Measurements from ENCODE around the gene KIAA0753.

KIAA0753 gene

GRCh38 chr17:6542577-6542976 lies 97.9 kb downstream of the KIAA0753 start:
- no peaks in the 10 kb centered on the region for H3K36me3 ChIP-seq (ENCODE audit: insufficient read depth, low read length)

DNA sequence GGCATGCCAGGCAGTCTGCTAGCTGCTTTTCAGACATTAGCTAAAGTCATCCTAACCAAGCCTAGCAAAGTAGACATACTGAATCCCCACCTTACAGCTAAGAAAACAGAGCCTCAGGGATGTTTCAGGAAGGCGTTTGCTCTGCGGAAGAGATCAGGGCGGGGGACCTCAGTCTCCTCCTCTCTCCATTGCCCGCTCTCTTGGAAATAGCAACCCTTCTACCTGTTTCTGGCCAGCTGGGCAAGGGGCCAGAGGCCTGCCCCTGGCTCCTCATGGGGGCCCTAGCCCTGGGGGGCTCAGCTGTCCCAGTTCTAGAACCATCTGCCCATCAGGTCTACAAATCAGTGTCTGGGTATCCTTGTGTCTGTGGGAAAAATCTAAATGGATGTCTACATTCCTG lies 98.6 kb downstream of the KIAA0753 start:
- H3K4me1 ChIP-seq (ENCODE audit: insufficient read depth, low read length), result peaks cover 13% of the 10 kb centered on the region
- H3K27me3 ChIP-seq (ENCODE audit: insufficient read depth, low read length), result no peaks in the 10 kb centered on the region
- no peak overlapping the region for H3K27ac ChIP-seq (ENCODE audit: low read depth, low read length)
- no peak overlapping the region for H3K9ac ChIP-seq (ENCODE audit: low read depth, low read length)
- H3K4me3 ChIP-seq (ENCODE audit: low read length), result no peak overlapping the region
- H3K9me3 ChIP-seq (ENCODE audit: insufficient read depth, low read depth, low read length), result peaks cover 6% of the 10 kb centered on the region; the same call in 1 of the 2 replicates
- WGBS, result 75% methylated on average over 4 of the region's 4 CpGs
- H3K36me3 ChIP-seq (ENCODE audit: insufficient read depth, low read length), result no peaks in the 10 kb centered on the region

More at GRCh38 chr17:6542577-6542976, 97.9 kb downstream of the KIAA0753 start:
- peaks cover 13% of the 10 kb centered on the region for H3K4me1 ChIP-seq (ENCODE audit: insufficient read depth, low read length)
- H3K9me3 ChIP-seq (ENCODE audit: insufficient read depth, low read depth, low read length), result peaks cover 6% of the 10 kb centered on the region; the same call in 1 of the 2 replicates
- H3K9ac ChIP-seq (ENCODE audit: low read depth, low read length), result no peak overlapping the region
- no peak overlapping the region for H3K4me3 ChIP-seq (ENCODE audit: low read length)
- H3K27me3 ChIP-seq (ENCODE audit: insufficient read depth, low read length), result no peaks in the 10 kb centered on the region
- no peak overlapping the region for H3K27ac ChIP-seq (ENCODE audit: low read depth, low read length)
- 84% methylated on average over 4 of the region's 4 CpGs for WGBS

DNA sequence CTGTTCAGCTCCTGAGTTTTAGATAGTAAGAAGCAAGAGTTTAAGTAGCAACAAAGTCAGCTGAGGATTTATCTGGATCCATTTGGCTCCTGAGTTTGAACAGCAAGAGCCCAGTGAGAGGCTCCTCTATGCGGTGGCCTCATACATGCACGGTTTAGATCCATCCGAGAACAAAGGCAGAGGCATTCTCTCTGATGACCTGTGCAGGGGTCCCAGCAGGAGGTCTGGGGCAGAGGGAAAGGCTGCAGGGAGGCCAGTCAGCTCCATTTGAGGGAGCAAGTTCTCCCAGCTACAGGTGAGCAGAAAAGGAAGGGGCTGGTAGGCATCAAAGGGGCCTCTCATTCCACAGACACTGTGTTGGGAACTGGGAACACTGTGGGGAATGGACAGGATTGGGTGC lies 100.6 kb downstream of the KIAA0753 start:
- 38% methylated on average over 3 of the region's 3 CpGs for WGBS

DNA sequence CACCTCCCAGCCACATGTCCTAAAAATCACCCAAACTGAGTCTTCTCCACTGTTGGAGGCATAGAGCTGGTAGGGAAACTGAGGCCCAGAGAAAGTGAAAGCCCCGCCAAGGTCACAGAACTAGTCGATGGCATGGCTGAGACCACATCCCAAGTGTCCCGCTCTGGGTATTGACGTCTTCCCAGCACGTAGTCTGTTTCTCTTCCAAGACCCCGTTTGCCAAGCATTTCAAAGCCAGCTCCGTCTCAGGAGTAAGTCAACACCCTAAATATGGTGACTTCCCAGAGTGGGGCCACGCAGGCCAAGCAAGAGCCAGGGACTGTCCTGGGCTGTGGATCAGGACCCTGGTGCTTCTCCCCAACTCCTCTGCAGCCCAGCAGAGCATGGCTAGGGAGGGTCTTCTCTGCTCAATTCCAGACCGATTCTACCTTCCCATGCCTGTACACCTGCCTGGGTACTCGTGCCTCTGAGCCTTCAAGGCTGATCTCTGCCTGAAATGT lies 103.9 kb downstream of the KIAA0753 start:
- H3K4me1 ChIP-seq (ENCODE audit: insufficient read depth, low read length), result peaks cover 7% of the 10 kb centered on the region
- peaks cover 6% of the 10 kb centered on the region; the same call in 1 of the 2 replicates for H3K9me3 ChIP-seq (ENCODE audit: insufficient read depth, low read depth, low read length)
- 93% methylated on average over 10 of the region's 10 CpGs for WGBS
- H3K4me3 ChIP-seq (ENCODE audit: low read length), result no peak overlapping the region
- no peak overlapping the region for H3K27ac ChIP-seq (ENCODE audit: low read depth, low read length)
- H3K27me3 ChIP-seq (ENCODE audit: insufficient read depth, low read length), result no peaks in the 10 kb centered on the region
- H3K36me3 ChIP-seq (ENCODE audit: insufficient read depth, low read length), result no peaks in the 10 kb centered on the region
- no peak overlapping the region for H3K9ac ChIP-seq (ENCODE audit: low read depth, low read length)

More for the DNA sequence above, 100.6 kb downstream of the KIAA0753 start:
- H3K9ac ChIP-seq (ENCODE audit: low read depth, low read length), result no peak overlapping the region
- peaks cover 11% of the 10 kb centered on the region for H3K4me1 ChIP-seq (ENCODE audit: insufficient read depth, low read length)
- no peaks in the 10 kb centered on the region for H3K27me3 ChIP-seq (ENCODE audit: insufficient read depth, low read length)
- no peak overlapping the region for H3K27ac ChIP-seq (ENCODE audit: low read depth, low read length)
- peaks cover 6% of the 10 kb centered on the region; the same call in 1 of the 2 replicates for H3K9me3 ChIP-seq (ENCODE audit: insufficient read depth, low read depth, low read length)
- H3K4me3 ChIP-seq (ENCODE audit: low read length), result no peak overlapping the region
- H3K36me3 ChIP-seq (ENCODE audit: insufficient read depth, low read length), result no peaks in the 10 kb centered on the region

DNA sequence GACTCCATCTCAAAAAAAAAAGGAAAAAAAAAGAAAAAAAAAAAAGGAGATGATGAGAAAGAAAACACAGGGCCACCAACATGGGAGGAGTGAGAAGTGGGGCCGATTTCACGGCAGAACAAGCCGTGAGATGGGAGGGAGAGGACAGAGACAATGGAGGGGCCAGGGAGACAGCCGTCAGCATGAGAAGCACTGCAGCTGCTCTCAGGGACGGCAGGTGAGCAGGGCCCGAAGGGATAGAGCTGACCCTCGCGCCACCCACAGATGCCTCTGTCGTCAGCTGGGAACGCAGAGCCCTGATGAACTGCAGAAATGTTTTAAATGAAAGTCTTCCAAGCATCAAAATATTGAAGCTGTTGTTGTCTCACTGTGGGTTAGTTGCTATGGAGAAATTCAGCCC lies 104.5 kb downstream of the KIAA0753 start:
- H3K9me3 ChIP-seq (ENCODE audit: insufficient read depth, low read depth, low read length), result peaks cover 6% of the 10 kb centered on the region; the same call in 1 of the 2 replicates
- H3K9ac ChIP-seq (ENCODE audit: low read depth, low read length), result no peak overlapping the region
- no peaks in the 10 kb centered on the region for H3K36me3 ChIP-seq (ENCODE audit: insufficient read depth, low read length)
- no peaks in the 10 kb centered on the region for H3K27me3 ChIP-seq (ENCODE audit: insufficient read depth, low read length)
- H3K4me3 ChIP-seq (ENCODE audit: low read length), result no peak overlapping the region
- peaks cover 7% of the 10 kb centered on the region for H3K4me1 ChIP-seq (ENCODE audit: insufficient read depth, low read length)
- no peak overlapping the region for H3K27ac ChIP-seq (ENCODE audit: low read depth, low read length)
- 90% methylated on average over 10 of the region's 10 CpGs for WGBS

DNA sequence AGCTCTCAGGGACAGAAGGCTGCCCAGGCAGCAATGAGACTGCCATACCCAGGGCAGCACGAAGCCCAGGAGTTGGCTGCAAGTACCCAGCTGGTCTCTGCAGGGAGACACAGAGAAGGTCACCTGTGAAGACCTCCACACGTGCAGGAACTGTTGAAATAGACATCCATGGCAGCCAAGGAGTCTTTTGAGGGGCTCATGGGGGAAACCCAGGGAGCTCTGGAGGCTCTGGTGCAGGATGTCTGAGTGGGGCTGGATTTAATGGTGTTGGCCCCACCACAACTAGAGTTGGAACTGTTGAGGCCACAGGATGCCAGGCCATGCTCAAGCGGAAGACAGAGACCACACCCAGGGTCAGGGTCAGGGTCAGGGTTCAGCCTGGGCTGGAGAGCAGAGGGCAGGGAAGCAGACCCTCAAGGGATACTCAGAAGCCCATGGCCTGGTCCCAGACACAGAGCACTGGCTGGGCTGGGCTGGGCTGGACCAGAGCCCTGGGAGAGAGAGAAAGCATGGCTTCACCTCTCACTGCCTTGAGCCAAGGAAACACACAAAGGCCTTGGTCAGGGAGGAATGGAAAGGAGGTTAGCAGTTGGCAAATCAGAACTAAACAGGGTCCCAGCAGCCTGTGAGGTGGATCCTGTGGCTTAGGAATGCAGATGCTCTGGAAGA lies 105.5 kb downstream of the KIAA0753 start:
- H3K4me3 ChIP-seq (ENCODE audit: low read length), result no peak overlapping the region
- peaks cover 6% of the 10 kb centered on the region; the same call in 1 of the 2 replicates for H3K9me3 ChIP-seq (ENCODE audit: insufficient read depth, low read depth, low read length)
- 89% methylated on average over 3 of the region's 3 CpGs for WGBS

GRCh38 chr17:6532441-6532885 lies 108.0 kb downstream of the KIAA0753 start:
- Histone ChIP-seq H3K4me1 (ENCODE audit: insufficient read depth, low read length) (peaks cover 9% of the 10 kb centered on the region), H3K27me3 (ENCODE audit: insufficient read depth, low read length) (no peaks in the 10 kb centered on the region), H3K27ac (ENCODE audit: low read depth, low read length) (no peak overlapping the region), H3K9ac (ENCODE audit: low read depth, low read length) (no peak overlapping the region), H3K9me3 (ENCODE audit: insufficient read depth, low read depth, low read length) (no peaks in the 10 kb centered on the region), H3K36me3 (ENCODE audit: insufficient read depth, low read length) (no peaks in the 10 kb centered on the region), H3K4me3 (ENCODE audit: low read length) (no peak overlapping the region)
- WGBS, result 89% methylated on average over 5 of the region's 5 CpGs

More for the DNA sequence above, 105.5 kb downstream of the KIAA0753 start:
- no peak overlapping the region for H3K9ac ChIP-seq (ENCODE audit: low read depth, low read length)
- no peaks in the 10 kb centered on the region for H3K27me3 ChIP-seq (ENCODE audit: insufficient read depth, low read length)
- no peaks in the 10 kb centered on the region for H3K36me3 ChIP-seq (ENCODE audit: insufficient read depth, low read length)
- H3K4me1 ChIP-seq (ENCODE audit: insufficient read depth, low read length), result peaks cover 12% of the 10 kb centered on the region
- no peak overlapping the region for H3K27ac ChIP-seq (ENCODE audit: low read depth, low read length)

DNA sequence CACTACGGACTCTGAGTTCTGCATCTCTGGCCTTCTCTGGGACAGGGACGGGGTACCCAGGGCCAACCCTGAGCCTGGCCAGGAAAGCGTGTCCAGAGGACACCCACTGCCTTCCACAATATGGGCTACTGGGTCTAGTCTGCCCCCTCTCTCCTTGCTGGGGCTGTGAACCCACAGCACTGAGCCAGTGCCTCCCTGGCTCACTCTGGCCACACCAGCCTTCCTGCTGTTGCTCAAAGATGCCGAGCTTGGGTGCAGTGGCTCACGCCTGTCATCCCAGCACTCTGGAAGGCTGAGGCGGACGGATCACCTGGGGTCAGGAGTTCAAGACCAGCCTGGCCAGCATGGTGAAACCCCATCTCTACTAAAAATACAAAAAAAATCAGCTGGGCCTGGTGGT lies 108.9 kb downstream of the KIAA0753 start:
- Histone ChIP-seq H3K36me3 (ENCODE audit: insufficient read depth, low read length) (no peaks in the 10 kb centered on the region), H3K4me1 (ENCODE audit: insufficient read depth, low read length) (peaks cover 9% of the 10 kb centered on the region), H3K4me3 (ENCODE audit: low read length) (no peak overlapping the region), H3K9ac (ENCODE audit: low read depth, low read length) (no peak overlapping the region), H3K27ac (ENCODE audit: low read depth, low read length) (no peak overlapping the region), H3K27me3 (ENCODE audit: insufficient read depth, low read length) (no peaks in the 10 kb centered on the region), H3K9me3 (ENCODE audit: insufficient read depth, low read depth, low read length) (no peaks in the 10 kb centered on the region)
- WGBS, result 91% methylated on average over 7 of the region's 7 CpGs

DNA sequence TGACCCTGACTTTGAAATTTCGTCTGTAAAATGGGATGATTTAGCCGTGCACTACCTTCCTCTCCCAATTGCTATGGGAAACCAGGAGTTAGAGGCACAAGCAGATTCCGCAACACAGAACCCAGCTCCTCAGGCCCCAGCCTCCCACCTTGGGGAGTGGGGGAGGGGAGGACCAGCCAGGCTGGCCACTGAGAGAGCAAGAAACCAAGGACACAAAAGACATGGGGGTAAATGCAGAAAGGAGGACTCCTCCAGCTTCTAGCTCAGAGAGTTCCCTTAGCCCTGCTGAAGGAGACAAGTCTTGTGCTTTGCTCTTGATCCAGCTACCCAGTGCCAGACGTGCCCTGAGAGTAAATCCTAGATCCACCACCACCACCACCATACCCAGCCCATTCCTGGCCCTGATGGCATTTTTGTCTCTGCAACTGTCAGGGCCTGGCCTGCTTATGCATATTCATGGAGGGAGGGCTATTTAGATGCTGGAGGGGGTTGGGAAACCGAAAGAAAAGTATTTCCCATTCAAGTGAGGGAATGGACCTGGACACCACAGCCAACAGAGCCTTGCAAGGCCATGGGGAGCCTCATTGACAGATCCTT lies 110.1 kb downstream of the KIAA0753 start:
- Histone ChIP-seq H3K36me3 (ENCODE audit: insufficient read depth, low read length) (no peaks in the 10 kb centered on the region), H3K27me3 (ENCODE audit: insufficient read depth, low read length) (no peaks in the 10 kb centered on the region), H3K4me1 (ENCODE audit: insufficient read depth, low read length) (peaks cover 9% of the 10 kb centered on the region), H3K27ac (ENCODE audit: low read depth, low read length) (no peak overlapping the region), H3K9ac (ENCODE audit: low read depth, low read length) (no peak overlapping the region), H3K4me3 (ENCODE audit: low read length) (no peak overlapping the region), H3K9me3 (ENCODE audit: insufficient read depth, low read depth, low read length) (no peaks in the 10 kb centered on the region)
- 69% methylated on average over 4 of the region's 5 CpGs for WGBS

DNA sequence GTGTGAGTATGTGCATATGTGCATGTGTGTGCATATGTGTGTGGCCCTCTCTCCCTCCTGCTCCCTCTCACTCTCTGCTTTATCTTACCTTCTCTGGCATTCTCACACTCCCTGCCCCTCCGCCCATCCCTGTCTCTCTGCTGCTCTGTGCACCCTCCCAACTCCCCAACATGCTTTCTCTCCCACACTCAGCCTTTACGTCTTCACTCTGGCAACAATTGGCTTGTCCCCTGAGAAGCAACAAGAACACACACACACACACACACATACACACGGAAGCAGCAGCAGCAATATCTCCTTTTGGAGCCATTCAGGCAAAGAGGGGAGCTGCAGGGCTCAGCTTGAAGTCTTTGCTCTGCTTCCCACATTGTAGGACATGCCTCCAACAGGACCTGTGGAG lies 112.0 kb downstream of the KIAA0753 start:
- Histone ChIP-seq H3K36me3 (ENCODE audit: insufficient read depth, low read length) (no peaks in the 10 kb centered on the region), H3K4me1 (ENCODE audit: insufficient read depth, low read length) (peaks cover 9% of the 10 kb centered on the region), H3K9me3 (ENCODE audit: insufficient read depth, low read depth, low read length) (no peaks in the 10 kb centered on the region), H3K27me3 (ENCODE audit: insufficient read depth, low read length) (no peaks in the 10 kb centered on the region), H3K9ac (ENCODE audit: low read depth, low read length) (no peak overlapping the region), H3K27ac (ENCODE audit: low read depth, low read length) (no peak overlapping the region), H3K4me3 (ENCODE audit: low read length) (no peak overlapping the region)
- WGBS, result 76% methylated on average over 3 of the region's 3 CpGs
